A549 (cell line): Measurements from ENCODE around the gene PTCD1. TPM values are rescaled to one million over a fixed set of nuclear protein-coding genes. Genes with fewer than 3 reads are reported as not detected.

Experiments
- ATAC-seq, 2 experiments: fragments of 200-7000 bp in 1 of 2; fragments of >200 bp in 1 of 2; cut with Nextera tagmentation in 1 of 2; cut with Tn5 transposase in 1 of 2; 3 replicates each; pipeline versions ENCODE4 v1.8.0 to v1.9.1; 2018 to 2020; ENCODE audit warnings: mild to moderate bottlenecking in 1 of 2, moderate library complexity in 1 of 2
- CTCF ChIA-PET: fragments of 300-600 bp; sonication (Branson Sonifier 250); formaldehyde crosslinking; extraction: SDS; loops from one replicate; lab custom pipeline; 2021; ENCODE audit warnings: antibody characterized with exemption, inconsistent platforms; lab: Yijun Ruan, JAX
- POLR2A ChIA-PET: fragments of 350-600 bp; formaldehyde crosslinking; extraction: SDS; loops from one replicate; lab custom pipeline; 2021; ENCODE audit warnings: antibody characterized with exemption, inconsistent platforms; lab: Yijun Ruan, JAX
- DNase-seq, 2 experiments: peaks; one replicate each; pipeline versions ENCODE4 v3.0.0 to v3.0.0-alpha.2; 2011 to 2016; ENCODE audit warnings: low read depth in 1 of 2, low spot score in 1 of 2
- FAIRE-seq: peaks from 2 replicates; lab custom pipeline; 2011; peaks lifted over from hg19 to GRCh38; lab: Jason Lieb, UNC
- H3K27ac ChIP-seq, 2 experiments: fragments of >200 bp; sonication (Bioruptor Twin); formaldehyde crosslinking; 3 replicates each; pipeline ENCODE4 v1.5.1; 2016 to 2017
- H3K4me1 ChIP-seq: fragments of >200 bp; sonication (Bioruptor Twin); formaldehyde crosslinking; 3 replicates; pipeline ENCODE4 v1.6.1; 2016
- H3K4me2 ChIP-seq: fragments of >200 bp; sonication (Bioruptor Twin); formaldehyde crosslinking; 3 replicates; pipeline ENCODE4 v1.6.1; 2016
- H3K4me3 ChIP-seq: fragments of >200 bp; sonication (Bioruptor Twin); formaldehyde crosslinking; 3 replicates; pipeline ENCODE4 v1.5.1; 2016
- H3K9me3 ChIP-seq: fragments of >200 bp; sonication (Bioruptor Twin); formaldehyde crosslinking; 3 replicates; pipeline ENCODE4 v1.6.1; 2016
- CBX8 ChIP-seq: fragments of 200-600 bp; sonication (generic); IDR thresholded peaks from 2 replicates; pipeline ENCODE4 v1.6.1; 2016
- EHF ChIP-seq: fragments of 250-450 bp; sonication (Bioruptor Pico); IDR thresholded peaks from 2 replicates; pipeline ENCODE4 v1.5.0; 2020; ENCODE audit warnings: mild to moderate bottlenecking
- HOXA7 ChIP-seq: fragments of 250-450 bp; sonication (Bioruptor Pico); IDR thresholded peaks from 2 replicates; pipeline ENCODE4 v1.5.0; 2020; ENCODE audit warnings: mild to moderate bottlenecking, moderate library complexity
- HOXB5 ChIP-seq: fragments of 250-450 bp; sonication (Bioruptor Pico); IDR thresholded peaks from 2 replicates; pipeline ENCODE4 v1.5.0; 2020; ENCODE audit warnings: mild to moderate bottlenecking, moderate library complexity
- NFE2L2 ChIP-seq: fragments of 150-350 bp; conservative IDR thresholded peaks from 2 replicates; pipeline ENCODE4 v1.6.1; 2014; ENCODE audit warnings: low read length
- PHF8 ChIP-seq: fragments of 200-600 bp; sonication (generic); IDR thresholded peaks from 2 replicates; pipeline ENCODE4 v1.6.1; 2016; ENCODE audit warnings: low read depth, mild to moderate bottlenecking, antibody characterized with exemption, moderate library complexity, borderline replicate concordance
- POLR2AphosphoS2 ChIP-seq: conservative IDR thresholded peaks from 2 replicates; pipeline ENCODE4 v1.6.1; 2012; ENCODE audit warnings: low read length, improper control_type of control experiment, inconsistent platforms
- RAD21 ChIP-seq, 2 experiments: fragments of >200 bp in 1 of 2; sonication (Bioruptor Twin) in 1 of 2; formaldehyde crosslinking in 1 of 2; IDR thresholded peaks in 1 of 2; conservative IDR thresholded peaks in 1 of 2; 2 replicates in 1 of 2; 3 replicates in 1 of 2; pipeline ENCODE4 v1.6.1; 2012 to 2018; ENCODE audit warnings: inconsistent platforms in 1 of 2
- RFX5 ChIP-seq: fragments of 450-650 bp; IDR thresholded peaks from 2 replicates; pipeline ENCODE4 v1.7.1; 2014; ENCODE audit warnings: antibody characterized with exemption, mild to moderate bottlenecking, moderate library complexity
- TFCP2L1 ChIP-seq: fragments of 250-450 bp; sonication (Bioruptor Pico); IDR thresholded peaks from 2 replicates; pipeline ENCODE4 v1.5.0; 2021; ENCODE audit warnings: mild to moderate bottlenecking
- ZC3H11A ChIP-seq: fragments of 450-650 bp; IDR thresholded peaks from 2 replicates; pipeline ENCODE4 v1.6.1; 2014; ENCODE audit warnings: antibody characterized with exemption, mild to moderate bottlenecking
- WGBS: methylation state at CpG from one replicate; pipeline ENCODE4 v1.1.6; 2017; ENCODE audit errors: missing lambda C conversion rate; 5-methylcytosine and 5-hydroxymethylcytosine counted together
- polyA plus RNA-seq, 4 experiments: library from polyadenylated mRNA; depleted of rRNA in 3 of 4; stranded (reverse); fragments of >200 nt; fragmentation: RNase III in 1 of 4; extraction: RNeasy Plus Mini Kit Qiagen cat#74134 plus additional on column Dnase treatment in 1 of 4; gene quantifications; 2 replicates in 3 of 4; 3 replicates in 1 of 4; pipeline ENCODE4 v1.2.3, GENCODE V29; 2011 to 2017
- TF ChIP-seq, protein P1 (sequence below): fragments of >200 bp; sonication (Bioruptor Twin); formaldehyde crosslinking; IDR thresholded peaks from 3 replicates; pipeline ENCODE4 v1.5.1; 2016
- TF ChIP-seq, protein P2 (sequence below): fragments of 450-650 bp; IDR thresholded peaks from 2 replicates; pipeline ENCODE4 v1.6.1; 2014; ENCODE audit warnings: antibody characterized with exemption
- TF ChIP-seq, protein P3 (sequence below): fragments of 200-600 bp; sonication (generic); IDR thresholded peaks from 2 replicates; pipeline ENCODE4 v1.6.1; 2016; ENCODE audit warnings: antibody characterized with exemption, mild to moderate bottlenecking, moderate library complexity

PTCD1 gene
- polyA plus RNA-seq, 2 of the 4 experiments (the other 2 are of a cell fraction): 3.9 to 5.4 TPM

DNA sequence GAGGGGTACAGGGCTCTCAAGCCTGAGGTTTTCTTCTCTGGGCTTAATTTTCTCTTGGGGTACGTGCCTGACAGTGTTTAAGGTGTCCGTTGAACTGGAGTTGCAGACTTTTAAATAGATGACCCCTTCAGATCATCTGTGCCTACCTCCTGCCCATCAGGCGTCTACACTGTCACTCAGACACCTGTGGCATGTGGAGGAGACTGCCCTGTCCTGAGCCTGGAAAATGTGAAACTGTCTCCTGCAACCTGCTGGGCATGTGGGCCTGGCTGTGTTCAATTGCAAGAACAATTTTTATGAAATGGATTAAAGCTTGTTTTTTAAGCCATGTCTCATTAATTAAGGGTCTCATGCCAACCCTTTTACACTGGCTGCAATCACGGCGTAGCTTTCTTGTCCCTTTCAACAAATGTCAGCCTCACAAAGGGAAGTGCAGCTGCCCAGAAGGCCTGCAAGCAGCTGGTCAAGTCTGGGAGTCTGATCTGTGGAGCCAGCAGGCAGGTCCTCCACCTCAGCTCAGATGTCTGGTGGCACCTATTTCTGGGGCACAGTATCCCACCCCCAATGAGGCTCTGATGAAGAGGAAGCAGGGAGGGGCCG is 18.6 kb upstream of the PTCD1 start (continued):
- TF ChIP-seq HOXA7 (CRISPR knock-in tag): no peak
- TF ChIP-seq ZC3H11A: no peak
- TF ChIP-seq NFE2L2: no peak
- TF ChIP-seq, all 56 proteins: peak for 0

DNA sequence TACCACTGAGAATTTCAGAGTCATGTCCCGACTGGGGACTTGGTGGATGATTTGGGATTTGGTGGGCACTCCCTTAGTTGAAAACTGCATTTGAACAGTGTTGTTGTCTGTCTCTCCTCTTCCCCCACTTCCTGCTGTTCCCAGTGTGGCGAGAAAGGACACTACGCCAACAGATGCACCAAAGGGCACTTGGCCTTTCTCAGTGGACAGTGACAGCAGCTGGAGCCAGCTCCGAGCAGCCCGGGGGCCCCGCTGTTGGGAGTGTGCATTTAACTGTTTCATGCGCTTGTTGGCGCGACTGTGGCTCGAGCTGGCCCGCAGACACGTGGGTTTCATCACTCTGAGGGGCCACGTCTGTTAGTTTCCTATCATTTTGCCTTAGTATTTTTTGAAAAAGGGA is 17.7 kb upstream of the PTCD1 start:
- POLR2A ChIA-PET: interaction anchor here (0.9 to 1.2 kb wide), 2 partner anchors 10 to 18 kb away, joined by 4 to 5 read pairs; partner anchors contain the start of genes CPSF4 and PTCD1
- Histone ChIP-seq H3K4me2 (no peak overlapping the region), H3K4me3 (no peak overlapping the region), H3K27ac (no peak overlapping the region), H3K4me1 (no peaks in the 10 kb centered on the region), H3K9me3 (no peaks in the 10 kb centered on the region)
- DNase-seq (no peak), FAIRE-seq (no peak), ATAC-seq (no peak)
- WGBS: 88% methylated on average over 13 of the region's 13 CpGs
- TF ChIP-seq CBX8: no peak
- TF ChIP-seq, protein P1, sequence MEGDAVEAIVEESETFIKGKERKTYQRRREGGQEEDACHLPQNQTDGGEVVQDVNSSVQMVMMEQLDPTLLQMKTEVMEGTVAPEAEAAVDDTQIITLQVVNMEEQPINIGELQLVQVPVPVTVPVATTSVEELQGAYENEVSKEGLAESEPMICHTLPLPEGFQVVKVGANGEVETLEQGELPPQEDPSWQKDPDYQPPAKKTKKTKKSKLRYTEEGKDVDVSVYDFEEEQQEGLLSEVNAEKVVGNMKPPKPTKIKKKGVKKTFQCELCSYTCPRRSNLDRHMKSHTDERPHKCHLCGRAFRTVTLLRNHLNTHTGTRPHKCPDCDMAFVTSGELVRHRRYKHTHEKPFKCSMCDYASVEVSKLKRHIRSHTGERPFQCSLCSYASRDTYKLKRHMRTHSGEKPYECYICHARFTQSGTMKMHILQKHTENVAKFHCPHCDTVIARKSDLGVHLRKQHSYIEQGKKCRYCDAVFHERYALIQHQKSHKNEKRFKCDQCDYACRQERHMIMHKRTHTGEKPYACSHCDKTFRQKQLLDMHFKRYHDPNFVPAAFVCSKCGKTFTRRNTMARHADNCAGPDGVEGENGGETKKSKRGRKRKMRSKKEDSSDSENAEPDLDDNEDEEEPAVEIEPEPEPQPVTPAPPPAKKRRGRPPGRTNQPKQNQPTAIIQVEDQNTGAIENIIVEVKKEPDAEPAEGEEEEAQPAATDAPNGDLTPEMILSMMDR: no peak
- TF ChIP-seq, protein P2, sequence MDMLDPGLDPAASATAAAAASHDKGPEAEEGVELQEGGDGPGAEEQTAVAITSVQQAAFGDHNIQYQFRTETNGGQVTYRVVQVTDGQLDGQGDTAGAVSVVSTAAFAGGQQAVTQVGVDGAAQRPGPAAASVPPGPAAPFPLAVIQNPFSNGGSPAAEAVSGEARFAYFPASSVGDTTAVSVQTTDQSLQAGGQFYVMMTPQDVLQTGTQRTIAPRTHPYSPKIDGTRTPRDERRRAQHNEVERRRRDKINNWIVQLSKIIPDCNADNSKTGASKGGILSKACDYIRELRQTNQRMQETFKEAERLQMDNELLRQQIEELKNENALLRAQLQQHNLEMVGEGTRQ: no peak
- no peak for TF ChIP-seq PHF8
- no peak for TF ChIP-seq HOXB5
- no peak for TF ChIP-seq TFCP2L1
- no peak for TF ChIP-seq RAD21 (conservative IDR thresholded peaks at IDR 0.05 in 1 of 2, IDR thresholded peaks at IDR 0.05 in 1 of 2)
- TF ChIP-seq, protein P3, sequence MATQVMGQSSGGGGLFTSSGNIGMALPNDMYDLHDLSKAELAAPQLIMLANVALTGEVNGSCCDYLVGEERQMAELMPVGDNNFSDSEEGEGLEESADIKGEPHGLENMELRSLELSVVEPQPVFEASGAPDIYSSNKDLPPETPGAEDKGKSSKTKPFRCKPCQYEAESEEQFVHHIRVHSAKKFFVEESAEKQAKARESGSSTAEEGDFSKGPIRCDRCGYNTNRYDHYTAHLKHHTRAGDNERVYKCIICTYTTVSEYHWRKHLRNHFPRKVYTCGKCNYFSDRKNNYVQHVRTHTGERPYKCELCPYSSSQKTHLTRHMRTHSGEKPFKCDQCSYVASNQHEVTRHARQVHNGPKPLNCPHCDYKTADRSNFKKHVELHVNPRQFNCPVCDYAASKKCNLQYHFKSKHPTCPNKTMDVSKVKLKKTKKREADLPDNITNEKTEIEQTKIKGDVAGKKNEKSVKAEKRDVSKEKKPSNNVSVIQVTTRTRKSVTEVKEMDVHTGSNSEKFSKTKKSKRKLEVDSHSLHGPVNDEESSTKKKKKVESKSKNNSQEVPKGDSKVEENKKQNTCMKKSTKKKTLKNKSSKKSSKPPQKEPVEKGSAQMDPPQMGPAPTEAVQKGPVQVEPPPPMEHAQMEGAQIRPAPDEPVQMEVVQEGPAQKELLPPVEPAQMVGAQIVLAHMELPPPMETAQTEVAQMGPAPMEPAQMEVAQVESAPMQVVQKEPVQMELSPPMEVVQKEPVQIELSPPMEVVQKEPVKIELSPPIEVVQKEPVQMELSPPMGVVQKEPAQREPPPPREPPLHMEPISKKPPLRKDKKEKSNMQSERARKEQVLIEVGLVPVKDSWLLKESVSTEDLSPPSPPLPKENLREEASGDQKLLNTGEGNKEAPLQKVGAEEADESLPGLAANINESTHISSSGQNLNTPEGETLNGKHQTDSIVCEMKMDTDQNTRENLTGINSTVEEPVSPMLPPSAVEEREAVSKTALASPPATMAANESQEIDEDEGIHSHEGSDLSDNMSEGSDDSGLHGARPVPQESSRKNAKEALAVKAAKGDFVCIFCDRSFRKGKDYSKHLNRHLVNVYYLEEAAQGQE: no peak
- CTCF ChIA-PET: interaction anchor here (12.6 kb wide), 1 partner anchor 9 kb away, joined by 92 read pairs; no protein-coding TSS in a partner anchor

DNA sequence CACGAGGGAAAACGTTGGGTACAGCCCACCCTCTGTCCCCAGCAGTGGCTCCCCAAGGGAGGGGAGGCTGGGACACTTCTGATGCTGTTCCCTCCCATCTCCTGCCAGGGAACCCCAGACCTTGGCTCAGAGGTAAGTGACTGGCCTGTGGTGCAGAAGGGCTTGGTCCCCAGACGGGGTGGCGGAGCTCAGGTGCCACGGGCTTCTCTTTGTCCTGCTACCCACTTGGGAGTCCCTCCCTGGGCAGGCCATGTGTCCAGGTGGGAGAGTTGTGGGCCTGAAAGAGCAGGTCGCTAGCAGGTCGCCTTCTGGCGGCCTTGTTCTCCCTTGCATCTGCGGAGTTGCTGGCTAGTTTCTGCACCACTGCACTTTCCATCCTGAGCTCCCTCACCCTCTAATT is 17.3 kb upstream of the PTCD1 start:
- no peak for TF ChIP-seq POLR2AphosphoS2
- TF ChIP-seq RFX5: no peak
- TF ChIP-seq NFE2L2: no peak
- no peak for TF ChIP-seq EHF
- TF ChIP-seq, all 56 proteins: peak for 0
- POLR2A ChIA-PET: interaction anchor here (0.9 to 1.2 kb wide), 2 partner anchors 10 to 18 kb away, joined by 4 to 5 read pairs; partner anchors contain the start of genes CPSF4 and PTCD1
- WGBS: 86% methylated on average over 8 of the region's 9 CpGs
- no peaks in the 10 kb centered on the region for H3K4me1 ChIP-seq
- no peak overlapping the region for H3K27ac ChIP-seq
- CTCF ChIA-PET: interaction anchor here (1.1 to 12.6 kb wide), 2 partner anchors 8 to 9 kb away, joined by 4 to 92 read pairs; no protein-coding TSS in a partner anchor
- no peak for ATAC-seq
- no peak overlapping the region for H3K4me3 ChIP-seq
- no peak overlapping the region for H3K4me2 ChIP-seq
- no peak for DNase-seq
- no peak for FAIRE-seq
- H3K9me3 ChIP-seq: no peaks in the 10 kb centered on the region
